ENCODE measurements around the gene NAGK. TPM values are rescaled to one million over a fixed set of nuclear protein-coding genes. Genes with fewer than 3 reads are reported as not detected.

The NAGK gene
- polyA plus RNA-seq, 1 donor (not counting 4 experiments of a cell fraction or from before 2014, with no cell fraction given) = 61.5 TPM

GRCh38 chr2:71043531-71044407 is 24.7 kb upstream of the NAGK start:
- no peak overlapping the region for H3K4me2 ChIP-seq (ENCODE audit: control insufficient read depth, extremely low read depth, insufficient read depth, low read depth, low read length)
- no peaks in the 10 kb centered on the region for H3K27me3 ChIP-seq (ENCODE audit: control insufficient read depth, extremely low read depth, insufficient read depth, low read length)
- no peaks in the 10 kb centered on the region for H3K9me3 ChIP-seq (ENCODE audit: control insufficient read depth, low read depth, low read length)
- no peak for FAIRE-seq
- no peak for TF ChIP-seq EZH2 (IDR thresholded peaks at IDR 0.05; ENCODE audit: low read length)
- no peak for TF ChIP-seq CTCF (optimal IDR thresholded peaks at IDR 0.05 in 1 of 3, IDR thresholded peaks at IDR 0.05 in 1 of 3, conservative IDR thresholded peaks at IDR 0.05 in 1 of 3; ENCODE audit: extremely low read depth in 1 of 3, insufficient read depth in 2 of 3, low read length in 3 of 3)
- H3K9me1 ChIP-seq (ENCODE audit: control insufficient read depth, extremely low read depth, insufficient read depth, low read length) = no peaks in the 10 kb centered on the region
- no peak for DNase-seq (ENCODE audit: low read depth, low spot score)
- H3K36me3 ChIP-seq (ENCODE audit: control insufficient read depth in 2 of 2, extremely low read depth in 1 of 2, insufficient read depth in 2 of 2, low read length in 2 of 2) = no peaks in the 10 kb centered on the region
- no peak overlapping the region for H3K4me3 ChIP-seq (ENCODE audit: control insufficient read depth in 2 of 3, extremely low read depth in 1 of 3, insufficient read depth in 2 of 3, low read depth in 1 of 3, low read length in 3 of 3)
- dilution Hi-C loops (cut with MboI; ENCODE audit: extremely low pct_ligation_motif_present, low sequenced_read_pairs) = no loop called here
- no peak overlapping the region for H3K27ac ChIP-seq (ENCODE audit: control insufficient read depth, insufficient read depth, low read length)
- no peaks in the 10 kb centered on the region for H4K20me1 ChIP-seq (ENCODE audit: control insufficient read depth, extremely low read depth, insufficient read depth, low read length)
- H3K4me1 ChIP-seq (ENCODE audit: control insufficient read depth, extremely low read depth, insufficient read depth, low read length) = no peaks in the 10 kb centered on the region
- no peak overlapping the region for H3K9ac ChIP-seq (ENCODE audit: control insufficient read depth, extremely low read depth, insufficient read depth, low read length)
- no peaks in the 10 kb centered on the region for H3K79me2 ChIP-seq (ENCODE audit: control insufficient read depth, insufficient read depth, low read length)
- no peak overlapping the region for H2AFZ ChIP-seq (ENCODE audit: control insufficient read depth, low read length)

- H3K27me3 ChIP-seq (ENCODE audit: control insufficient read depth, extremely low read depth, insufficient read depth, low read length) = no peaks in the 10 kb centered on the region
- H3K79me2 ChIP-seq (ENCODE audit: control insufficient read depth, insufficient read depth, low read length) = no peaks in the 10 kb centered on the region
- no peak overlapping the region for H3K4me2 ChIP-seq (ENCODE audit: control insufficient read depth, extremely low read depth, insufficient read depth, low read depth, low read length)
- no peaks in the 10 kb centered on the region for H3K9me3 ChIP-seq (ENCODE audit: control insufficient read depth, low read depth, low read length)
- no peak overlapping the region for H3K9ac ChIP-seq (ENCODE audit: control insufficient read depth, extremely low read depth, insufficient read depth, low read length)
- no peak overlapping the region for H3K4me3 ChIP-seq (ENCODE audit: control insufficient read depth in 2 of 3, extremely low read depth in 1 of 3, insufficient read depth in 2 of 3, low read depth in 1 of 3, low read length in 3 of 3)
- FAIRE-seq (no peak), DNase-seq (ENCODE audit: low read depth, low spot score) (no peak)
- H2AFZ ChIP-seq (ENCODE audit: control insufficient read depth, low read length) = no peak overlapping the region
- TF ChIP-seq EZH2 (IDR thresholded peaks at IDR 0.05; ENCODE audit: low read length) (no peak), CTCF (optimal IDR thresholded peaks at IDR 0.05 in 1 of 3, IDR thresholded peaks at IDR 0.05 in 1 of 3, conservative IDR thresholded peaks at IDR 0.05 in 1 of 3; ENCODE audit: extremely low read depth in 1 of 3, insufficient read depth in 2 of 3, low read length in 3 of 3) (no peak)
- H3K9me1 ChIP-seq (ENCODE audit: control insufficient read depth, extremely low read depth, insufficient read depth, low read length) = peaks cover 2% of the 10 kb centered on the region
- H3K27ac ChIP-seq (ENCODE audit: control insufficient read depth, insufficient read depth, low read length) = no peak overlapping the region
- dilution Hi-C loops (cut with MboI; ENCODE audit: extremely low pct_ligation_motif_present, low sequenced_read_pairs) = no loop called here
- no peaks in the 10 kb centered on the region for H3K36me3 ChIP-seq (ENCODE audit: control insufficient read depth in 2 of 2, extremely low read depth in 1 of 2, insufficient read depth in 2 of 2, low read length in 2 of 2)
- H4K20me1 ChIP-seq (ENCODE audit: control insufficient read depth, extremely low read depth, insufficient read depth, low read length) = no peaks in the 10 kb centered on the region
- peaks cover 9% of the 10 kb centered on the region for H3K4me1 ChIP-seq (ENCODE audit: control insufficient read depth, extremely low read depth, insufficient read depth, low read length)
These were observed 23.3 kb upstream of the NAGK start for GRCh38 chr2:71045151-71045550.

Measured in keratinocyte (primary cell).